Caco-2 (cell line): ENCODE results near the gene TMPRSS11F. TPM values are rescaled to one million over a fixed set of nuclear protein-coding genes. Genes with fewer than 3 reads are reported as not detected.

Experiments
- Bru-seq: library from RNA; stranded (reverse); fragments of 400-500 nt; gene quantifications from one replicate; lab custom pipeline; 2021; lab: Mats Ljungman, UMichigan
- BruChase-seq, 2 experiments: library from RNA; stranded (reverse); fragments of 400-500 nt; gene quantifications; one replicate each; lab custom pipeline; 2021; lab: Mats Ljungman, UMichigan
- BruUV-seq: library from RNA; stranded (reverse); fragments of 400-500 nt; replicated peaks from 2 replicates; lab custom pipeline; 2021; lab: Mats Ljungman, UMichigan
- CTCF ChIA-PET: fragments of 300-600 bp; sonication (Branson Sonifier 250); formaldehyde crosslinking; loops from one replicate; lab custom pipeline; 2022; ENCODE audit warnings: antibody characterized with exemption; lab: Charles Lee
- POLR2A ChIA-PET: fragments of 300-600 bp; sonication (Branson Sonifier 250); formaldehyde crosslinking; loops from one replicate; lab custom pipeline; 2022; ENCODE audit warnings: antibody characterized with exemption; lab: Charles Lee
- DNase-seq, 2 experiments: peaks; one replicate each; pipeline versions ENCODE4 v3.0.0 to v3.0.0-alpha.2; 2020 to 2022
- H3K27me3 ChIP-seq: replicated peaks from 2 replicates; pipeline ENCODE4 v1.6.0; 2011; ENCODE audit warnings: low read length; ENCODE audit not compliant: control insufficient read depth, insufficient read depth
- H3K36me3 ChIP-seq: 2 replicates; pipeline ENCODE4 v1.5.1; 2011; ENCODE audit warnings: low read length; ENCODE audit not compliant: control insufficient read depth, insufficient read depth
- H3K4me1 ChIP-seq: fragments of 250-450 bp; sonication (Bioruptor Pico); 2 replicates; pipeline ENCODE4 v1.5.1; 2020; ENCODE audit warnings: mild to moderate bottlenecking
- H3K4me3 ChIP-seq: 2 replicates; pipeline ENCODE4 v1.5.1; 2011; ENCODE audit warnings: low read depth, mild to moderate bottlenecking, control low read depth, low read length
- H3K9me3 ChIP-seq: fragments of 250-450 bp; sonication (Bioruptor Pico); 2 replicates; pipeline ENCODE4 v1.5.1; 2020; ENCODE audit warnings: mild to moderate bottlenecking, moderate library complexity
- H3K27ac Mint-ChIP-seq: one replicate; pipeline ENCODE4 v1.8.0; 2022; ENCODE audit warnings: mixed read lengths; ENCODE audit not compliant: unreplicated experiment
- H3K27me3 Mint-ChIP-seq: one replicate; pipeline ENCODE4 v1.8.0; 2022; ENCODE audit warnings: mixed read lengths; ENCODE audit not compliant: insufficient read depth, unreplicated experiment
- H3K36me3 Mint-ChIP-seq: one replicate; pipeline ENCODE4 v1.8.0; 2022; ENCODE audit warnings: mild to moderate bottlenecking, mixed read lengths; ENCODE audit not compliant: insufficient read depth, unreplicated experiment
- H3K4me1 Mint-ChIP-seq: one replicate; pipeline ENCODE4 v1.8.0; 2022; ENCODE audit warnings: low read depth, mixed read lengths; ENCODE audit not compliant: unreplicated experiment
- H3K4me3 Mint-ChIP-seq: one replicate; pipeline ENCODE4 v1.8.0; 2022; ENCODE audit warnings: mild to moderate bottlenecking, moderate library complexity, mixed read lengths; ENCODE audit not compliant: unreplicated experiment
- H3K9me3 Mint-ChIP-seq: one replicate; pipeline ENCODE4 v1.8.0; 2022; ENCODE audit warnings: mixed read lengths; ENCODE audit not compliant: unreplicated experiment
- CTCF ChIP-seq, 2 experiments: fragments of 200-600 bp in 1 of 2; IDR thresholded peaks; 1 replicate in 1 of 2; 2 replicates in 1 of 2; pipeline versions ENCODE4 v1.5.1 to v1.8.0; 2011 to 2022; ENCODE audit warnings: antibody characterized with exemption in 1 of 2, control low read depth in 1 of 2, inconsistent platforms in 1 of 2, low read depth in 1 of 2, low read length in 1 of 2, mild to moderate bottlenecking in 1 of 2, moderate library complexity in 1 of 2; ENCODE audit not compliant: insufficient read depth in 1 of 2, severe bottlenecking in 1 of 2, unreplicated experiment in 1 of 2
- intact Hi-C: fragments of 100-400 bp; cut with micrococcal nuclease; formaldehyde crosslinking; loops from one replicate; pipeline ENCODE4 v1.10.0; 2022; ENCODE audit not compliant: unreplicated experiment
- long read RNA-seq: library from polyadenylated mRNA; stranded (forward); transcript quantifications from one replicate; pipeline ENCODE4 v2.0.0, GENCODE V29; 2022
- total RNA-seq: library from RNA; stranded (reverse); gene quantifications from 2 replicates; pipeline ENCODE4 v1.2.3, GENCODE V29; 2022

TMPRSS11F gene
- total RNA-seq, result not detected in 2 replicates
- percentile 15 among the genes with signal in this experiment for Bru-seq, nascent RNA
- percentile 9 among the genes with signal in this experiment for BruChase-seq, experiment 1, labeled RNA remaining after a 2-hour chase
- BruChase-seq, experiment 2, labeled RNA remaining after a 6-hour chase, result percentile 8 among the genes with signal in this experiment
- long read RNA-seq, result 0 reads

- Mint-ChIP-seq H3K27me3 (no peaks in the 10 kb centered on the region), H3K9me3 (no peaks in the 10 kb centered on the region), H3K4me3 (peak within 1 kb of the TSS; percentile 4), H3K4me1 (peaks cover 14% of the 10 kb centered on the region), H3K36me3 (no peaks in the 10 kb centered on the region), H3K27ac (no peak within 1 kb of the TSS)
- H3K36me3 ChIP-seq, result no peaks in the 10 kb centered on the region
- no peak within 1 kb of the TSS for H3K4me3 ChIP-seq
- peak; percentile 48 to 52 for DNase-seq
- intact Hi-C loops, result no loop called here
- no peak for TF ChIP-seq CTCF (IDR thresholded peaks at IDR 0.05; ENCODE audit: insufficient read depth in 1 of 2, low read depth in 1 of 2, low read length in 1 of 2, severe bottlenecking in 1 of 2, unreplicated experiment in 1 of 2)
- no peaks in the 10 kb centered on the region for H3K9me3 ChIP-seq
- peaks cover 8% of the 10 kb centered on the region; the same call in 1 of the 2 replicates for H3K4me1 ChIP-seq
- no peaks in the 10 kb centered on the region for H3K27me3 ChIP-seq
- BruUV-seq, result no TSS peak
- ChIA-PET CTCF (interaction anchor here (0.7 kb wide), 2 partner anchors 310 to 402 kb away, joined by 4 to 7 read pairs; no protein-coding TSS in a partner anchor), POLR2A (no interaction called here)
Observed at GRCh38 chr4:68129793-68130192, at the start of gene TMPRSS11F. Gene TMPRSS11F, minus strand, starts transcription at chr4:68129869. Its CDS starts 49 bp downstream, at chr4:68129820.

DNA sequence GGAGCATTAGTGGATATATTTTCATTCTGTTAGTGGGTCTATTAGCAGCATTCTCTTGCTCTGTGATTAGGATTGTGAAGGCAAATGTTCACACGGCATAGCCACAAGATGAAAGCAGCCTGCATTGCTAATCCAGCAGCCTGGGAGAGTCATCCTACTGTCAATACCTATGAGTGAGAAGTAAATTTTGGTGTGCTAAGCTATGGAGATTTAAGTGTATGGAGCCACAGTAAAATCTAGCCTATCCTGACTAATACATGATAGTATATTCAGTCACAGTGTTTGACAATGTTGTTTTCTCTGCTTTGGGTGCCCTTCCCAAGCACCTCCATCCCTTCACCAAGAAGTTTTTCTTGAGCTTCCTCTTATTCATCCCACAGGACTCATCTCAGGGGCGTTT, 47.2 kb upstream of the TMPRSS11F start:
- ChIA-PET CTCF (no interaction called here), POLR2A (no interaction called here)
- H3K9me3 ChIP-seq, result no peaks in the 10 kb centered on the region
- Mint-ChIP-seq H3K27ac (no peak overlapping the region), H3K4me3 (no peak overlapping the region), H3K9me3 (peaks cover 10% of the 10 kb centered on the region), H3K36me3 (no peaks in the 10 kb centered on the region), H3K4me1 (no peaks in the 10 kb centered on the region), H3K27me3 (no peaks in the 10 kb centered on the region)
- H3K4me1 ChIP-seq, result no peaks in the 10 kb centered on the region
- H3K36me3 ChIP-seq, result no peaks in the 10 kb centered on the region
- DNase-seq, result no peak
- no peak for TF ChIP-seq CTCF (IDR thresholded peaks at IDR 0.05; ENCODE audit: insufficient read depth in 1 of 2, low read depth in 1 of 2, low read length in 1 of 2, severe bottlenecking in 1 of 2, unreplicated experiment in 1 of 2)
- no TSS peak for BruUV-seq
- no peaks in the 10 kb centered on the region for H3K27me3 ChIP-seq
- intact Hi-C loops, result loop anchor here (5.0 to 10.0 kb wide), 3 partner anchors 198 to 430 kb away; no protein-coding TSS in a partner anchor
- H3K4me3 ChIP-seq, result no peak overlapping the region

DNA sequence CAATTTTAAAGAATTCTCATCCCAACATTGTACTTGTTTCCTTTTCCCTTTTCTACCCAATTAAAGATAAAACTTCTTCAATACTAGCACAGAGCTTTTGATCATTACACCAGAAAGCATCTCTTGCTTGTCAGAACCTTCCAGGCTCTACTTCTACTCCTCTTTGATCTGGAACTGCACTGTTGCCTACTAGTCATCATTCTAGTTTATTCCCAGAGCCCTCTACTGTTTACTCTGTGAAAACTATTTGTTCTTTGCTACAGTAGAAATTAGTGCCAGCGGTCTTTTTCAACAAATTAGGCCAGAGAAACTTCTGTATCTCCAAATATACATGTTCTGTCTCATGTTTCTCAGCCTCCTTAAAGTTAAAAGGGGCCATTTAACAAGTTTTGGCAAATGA, 46.8 kb upstream of the TMPRSS11F start:
- Histone ChIP-seq H3K4me1 (no peaks in the 10 kb centered on the region), H3K36me3 (no peaks in the 10 kb centered on the region), H3K4me3 (no peak overlapping the region), H3K9me3 (no peaks in the 10 kb centered on the region), H3K27me3 (no peaks in the 10 kb centered on the region)
- H3K9me3 Mint-ChIP-seq, result peaks cover 10% of the 10 kb centered on the region
- no peak overlapping the region for H3K27ac Mint-ChIP-seq
- no peaks in the 10 kb centered on the region for H3K4me1 Mint-ChIP-seq
- H3K27me3 Mint-ChIP-seq, result no peaks in the 10 kb centered on the region
- no TSS peak for BruUV-seq
- intact Hi-C loops, result loop anchor here (5.0 to 10.0 kb wide), 3 partner anchors 198 to 429 kb away; no protein-coding TSS in a partner anchor
- no peaks in the 10 kb centered on the region for H3K36me3 Mint-ChIP-seq
- DNase-seq, result no peak
- CTCF ChIA-PET, result interaction anchor here (0.6 kb wide), 1 partner anchor 101 kb away, joined by 3 read pairs; no protein-coding TSS in a partner anchor
- POLR2A ChIA-PET, result no interaction called here
- no peak overlapping the region for H3K4me3 Mint-ChIP-seq
- TF ChIP-seq CTCF (IDR thresholded peaks at IDR 0.05; ENCODE audit: insufficient read depth in 1 of 2, low read depth in 1 of 2, low read length in 1 of 2, severe bottlenecking in 1 of 2, unreplicated experiment in 1 of 2), result no peak
